Measurements from ENCODE around the gene TEPSIN.
A peak's percentile ranks its signal among the peaks of the same experiment; 100 is the strongest.

Gene TEPSIN

GRCh38 chr17:81238815-81239713 is at the start of gene TEPSIN, which contains the start of gene NDUFAF8:
TSS of gene TEPSIN (minus strand) at chr17:81239055. CDS start at chr17:81239033, 22 bp downstream.
TSS of gene NDUFAF8 (plus strand) at chr17:81239318. CDS start at chr17:81239364, 46 bp downstream.
- peak; percentile 87 for DNase-seq (ENCODE audit: low read depth)

GRCh38 chr17:81287741-81288430 is 49.0 kb upstream of the TEPSIN start:
- DNase-seq (ENCODE audit: low read depth), result no peak

- no peak for DNase-seq (ENCODE audit: low read depth)
These were observed 48.3 kb upstream of the TEPSIN start for GRCh38 chr17:81287152-81287551.

- DNase-seq (ENCODE audit: low read depth), result no peak
These were observed 47.8 kb upstream of the TEPSIN start for GRCh38 chr17:81286491-81287145.

GRCh38 chr17:81285894-81286293 is 47.0 kb upstream of the TEPSIN start:
- no peak for DNase-seq (ENCODE audit: low read depth)

GRCh38 chr17:81285179-81285878 is 46.5 kb upstream of the TEPSIN start:
- DNase-seq (ENCODE audit: low read depth), result peak; percentile 21

GRCh38 chr17:81282876-81283275 is 44.0 kb upstream of the TEPSIN start:
- DNase-seq (ENCODE audit: low read depth), result no peak

- no peak for DNase-seq (ENCODE audit: low read depth)
These were observed 43.3 kb upstream of the TEPSIN start for GRCh38 chr17:81282141-81282540.

GRCh38 chr17:81280571-81280970 is 41.7 kb upstream of the TEPSIN start:
- no peak for DNase-seq (ENCODE audit: low read depth)

- DNase-seq (ENCODE audit: low read depth), result no peak
These were observed 40.7 kb upstream of the TEPSIN start for GRCh38 chr17:81279278-81280275.

GRCh38 chr17:81278831-81279230 is 40.0 kb upstream of the TEPSIN start:
- DNase-seq (ENCODE audit: low read depth), result no peak

GRCh38 chr17:81277946-81278693 is 39.3 kb upstream of the TEPSIN start:
- no peak for DNase-seq (ENCODE audit: low read depth)

- no peak for DNase-seq (ENCODE audit: low read depth)
These were observed 38.6 kb upstream of the TEPSIN start for GRCh38 chr17:81277421-81277820.

GRCh38 chr17:81276781-81277180 is 37.9 kb upstream of the TEPSIN start:
- no peak for DNase-seq (ENCODE audit: low read depth)

- no peak for DNase-seq (ENCODE audit: low read depth)
These were observed 35.6 kb upstream of the TEPSIN start for GRCh38 chr17:81274471-81274855.

GRCh38 chr17:81273698-81274470 is 35.0 kb upstream of the TEPSIN start:
- DNase-seq (ENCODE audit: low read depth), result no peak

GRCh38 chr17:81272616-81273015 is 33.8 kb upstream of the TEPSIN start:
- no peak for DNase-seq (ENCODE audit: low read depth)

- DNase-seq (ENCODE audit: low read depth), result no peak
These were observed 32.4 kb upstream of the TEPSIN start for GRCh38 chr17:81271226-81271625.

- no peak for DNase-seq (ENCODE audit: low read depth)
These were observed 31.4 kb upstream of the TEPSIN start for GRCh38 chr17:81270279-81270678.

Measured in stimulated activated CD8-positive, alpha-beta memory T cell treated with anti-CD3 and anti-CD28 coated beads, Interleukin-15, amount 100 ng/mL, for 1 hour (primary cell).